Measurements from ENCODE around the gene SEMA4A.

DNA sequence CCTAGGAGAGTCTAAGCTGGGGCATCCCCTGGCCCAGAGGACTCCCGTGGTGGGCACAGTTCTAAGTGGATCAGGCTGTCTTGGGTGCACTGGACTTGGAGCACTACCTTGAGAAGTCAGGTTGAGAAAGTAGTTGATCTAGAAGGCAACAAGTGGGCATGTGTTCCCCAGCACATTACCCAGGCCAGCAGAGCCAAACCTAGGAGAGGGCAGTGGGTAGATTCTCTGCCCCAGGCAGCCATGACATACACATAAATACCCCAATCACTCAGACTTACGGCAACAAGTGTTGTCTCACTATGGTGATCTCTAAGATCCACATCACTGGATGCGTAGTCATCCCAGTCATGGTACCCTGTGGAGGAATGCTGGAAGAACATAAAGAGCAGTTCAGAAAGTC is 57.9 kb downstream of the SEMA4A start:
- TF ChIP-seq, protein P1, sequence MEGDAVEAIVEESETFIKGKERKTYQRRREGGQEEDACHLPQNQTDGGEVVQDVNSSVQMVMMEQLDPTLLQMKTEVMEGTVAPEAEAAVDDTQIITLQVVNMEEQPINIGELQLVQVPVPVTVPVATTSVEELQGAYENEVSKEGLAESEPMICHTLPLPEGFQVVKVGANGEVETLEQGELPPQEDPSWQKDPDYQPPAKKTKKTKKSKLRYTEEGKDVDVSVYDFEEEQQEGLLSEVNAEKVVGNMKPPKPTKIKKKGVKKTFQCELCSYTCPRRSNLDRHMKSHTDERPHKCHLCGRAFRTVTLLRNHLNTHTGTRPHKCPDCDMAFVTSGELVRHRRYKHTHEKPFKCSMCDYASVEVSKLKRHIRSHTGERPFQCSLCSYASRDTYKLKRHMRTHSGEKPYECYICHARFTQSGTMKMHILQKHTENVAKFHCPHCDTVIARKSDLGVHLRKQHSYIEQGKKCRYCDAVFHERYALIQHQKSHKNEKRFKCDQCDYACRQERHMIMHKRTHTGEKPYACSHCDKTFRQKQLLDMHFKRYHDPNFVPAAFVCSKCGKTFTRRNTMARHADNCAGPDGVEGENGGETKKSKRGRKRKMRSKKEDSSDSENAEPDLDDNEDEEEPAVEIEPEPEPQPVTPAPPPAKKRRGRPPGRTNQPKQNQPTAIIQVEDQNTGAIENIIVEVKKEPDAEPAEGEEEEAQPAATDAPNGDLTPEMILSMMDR (conservative IDR thresholded peaks at IDR 0.05; ENCODE audit: low read length) = no peak
- TF ChIP-seq EZH2phosphoT487 (IDR thresholded peaks at IDR 0.05; ENCODE audit: borderline replicate concordance, low read depth, low read length) = no peak
